Measurements from ENCODE around the gene LRRC18. TPM values are rescaled to one million over a fixed set of nuclear protein-coding genes. Genes with fewer than 3 reads are reported as not detected.

The LRRC18 gene
- total RNA-seq, 3 donors from 2014 or later: not detected

DNA sequence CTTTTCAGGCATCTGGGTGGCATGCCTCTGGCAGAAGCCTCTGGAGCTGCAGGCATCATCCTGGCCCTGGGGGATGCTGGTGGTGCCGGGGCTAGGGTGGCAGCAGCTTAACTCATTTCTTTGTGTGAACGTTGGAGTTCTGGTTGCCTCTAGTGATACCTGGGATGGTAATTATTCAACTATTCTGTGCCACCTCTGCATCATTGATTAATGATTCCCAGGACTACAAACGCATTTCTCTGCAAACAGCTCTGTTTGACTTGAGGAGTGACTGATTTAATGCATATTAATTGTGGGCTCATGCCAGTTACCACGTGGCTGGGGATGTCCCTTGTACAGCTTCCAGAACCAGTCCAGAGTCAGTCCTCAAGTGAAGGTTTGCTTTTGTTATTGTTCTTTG lies 55.9 kb downstream of the LRRC18 start:
- no peak overlapping the region for H3K4me3 ChIP-seq
- ATAC-seq (no peak), DNase-seq (no peak)
- H3K36me3 ChIP-seq (ENCODE audit: low read depth): no peaks in the 10 kb centered on the region
- H3K9me3 ChIP-seq: no peaks in the 10 kb centered on the region
- TF ChIP-seq, protein P1, sequence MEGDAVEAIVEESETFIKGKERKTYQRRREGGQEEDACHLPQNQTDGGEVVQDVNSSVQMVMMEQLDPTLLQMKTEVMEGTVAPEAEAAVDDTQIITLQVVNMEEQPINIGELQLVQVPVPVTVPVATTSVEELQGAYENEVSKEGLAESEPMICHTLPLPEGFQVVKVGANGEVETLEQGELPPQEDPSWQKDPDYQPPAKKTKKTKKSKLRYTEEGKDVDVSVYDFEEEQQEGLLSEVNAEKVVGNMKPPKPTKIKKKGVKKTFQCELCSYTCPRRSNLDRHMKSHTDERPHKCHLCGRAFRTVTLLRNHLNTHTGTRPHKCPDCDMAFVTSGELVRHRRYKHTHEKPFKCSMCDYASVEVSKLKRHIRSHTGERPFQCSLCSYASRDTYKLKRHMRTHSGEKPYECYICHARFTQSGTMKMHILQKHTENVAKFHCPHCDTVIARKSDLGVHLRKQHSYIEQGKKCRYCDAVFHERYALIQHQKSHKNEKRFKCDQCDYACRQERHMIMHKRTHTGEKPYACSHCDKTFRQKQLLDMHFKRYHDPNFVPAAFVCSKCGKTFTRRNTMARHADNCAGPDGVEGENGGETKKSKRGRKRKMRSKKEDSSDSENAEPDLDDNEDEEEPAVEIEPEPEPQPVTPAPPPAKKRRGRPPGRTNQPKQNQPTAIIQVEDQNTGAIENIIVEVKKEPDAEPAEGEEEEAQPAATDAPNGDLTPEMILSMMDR (IDR thresholded peaks at IDR 0.05): no peak
- no peaks in the 10 kb centered on the region for H3K4me1 ChIP-seq (ENCODE audit: low read depth)
- intact Hi-C loops (cut with DNase I, micrococcal nuclease): no loop called here

DNA sequence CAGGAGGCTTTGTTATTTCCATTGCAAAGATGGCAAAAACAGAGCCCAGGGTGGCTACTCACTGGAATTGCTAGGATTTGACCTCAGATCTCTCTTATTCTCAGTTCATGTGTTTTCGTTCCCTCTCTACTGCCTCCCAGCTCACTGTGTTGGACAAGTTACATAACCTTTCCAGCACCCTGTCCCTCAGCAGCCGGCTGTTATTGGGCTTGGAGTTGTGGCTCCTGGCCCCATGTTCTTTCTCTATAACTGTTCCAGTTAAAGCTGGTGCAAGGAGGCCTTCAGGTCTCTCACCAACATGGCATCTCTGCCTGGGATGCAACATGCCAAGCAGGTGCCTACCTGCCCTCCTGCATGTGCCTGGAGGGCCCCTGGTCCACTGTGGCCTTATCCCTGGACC lies 56.8 kb downstream of the LRRC18 start:
- Histone ChIP-seq H3K36me3 (ENCODE audit: low read depth) (no peaks in the 10 kb centered on the region), H3K9me3 (no peaks in the 10 kb centered on the region), H3K4me1 (ENCODE audit: low read depth) (no peaks in the 10 kb centered on the region), H3K4me3 (no peak overlapping the region)
- intact Hi-C loops (cut with DNase I, micrococcal nuclease): no loop called here
- DNase-seq (no peak), ATAC-seq (no peak)
- TF ChIP-seq, protein P1 (IDR thresholded peaks at IDR 0.05): no peak

DNA sequence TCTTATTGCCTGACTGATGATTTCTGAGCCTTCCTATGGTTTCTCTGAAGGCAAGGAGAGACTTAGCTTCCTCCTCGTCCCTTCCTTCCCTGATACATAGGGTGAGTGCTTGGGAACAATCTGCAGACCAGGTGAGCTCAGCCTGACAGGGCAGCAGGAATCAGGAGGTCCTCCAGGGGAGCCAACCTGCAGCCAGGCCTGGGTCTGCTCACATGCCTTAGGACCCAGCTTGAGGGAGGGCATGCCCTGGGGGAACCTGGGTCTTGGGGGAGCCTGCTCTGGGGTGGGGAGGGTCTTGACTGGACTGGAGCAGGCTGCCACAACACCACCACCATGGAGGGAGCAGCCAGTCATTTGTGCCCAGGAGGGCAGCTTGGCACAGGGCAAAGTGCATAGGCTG lies 57.7 kb downstream of the LRRC18 start:
- TF ChIP-seq, protein P1 (IDR thresholded peaks at IDR 0.05): no peak
- Histone ChIP-seq H3K36me3 (ENCODE audit: low read depth) (no peaks in the 10 kb centered on the region), H3K9me3 (no peaks in the 10 kb centered on the region), H3K4me3 (no peak overlapping the region), H3K4me1 (ENCODE audit: low read depth) (no peaks in the 10 kb centered on the region)
- DNase-seq (no peak), ATAC-seq (no peak)
- intact Hi-C loops (cut with DNase I, micrococcal nuclease): no loop called here

DNA sequence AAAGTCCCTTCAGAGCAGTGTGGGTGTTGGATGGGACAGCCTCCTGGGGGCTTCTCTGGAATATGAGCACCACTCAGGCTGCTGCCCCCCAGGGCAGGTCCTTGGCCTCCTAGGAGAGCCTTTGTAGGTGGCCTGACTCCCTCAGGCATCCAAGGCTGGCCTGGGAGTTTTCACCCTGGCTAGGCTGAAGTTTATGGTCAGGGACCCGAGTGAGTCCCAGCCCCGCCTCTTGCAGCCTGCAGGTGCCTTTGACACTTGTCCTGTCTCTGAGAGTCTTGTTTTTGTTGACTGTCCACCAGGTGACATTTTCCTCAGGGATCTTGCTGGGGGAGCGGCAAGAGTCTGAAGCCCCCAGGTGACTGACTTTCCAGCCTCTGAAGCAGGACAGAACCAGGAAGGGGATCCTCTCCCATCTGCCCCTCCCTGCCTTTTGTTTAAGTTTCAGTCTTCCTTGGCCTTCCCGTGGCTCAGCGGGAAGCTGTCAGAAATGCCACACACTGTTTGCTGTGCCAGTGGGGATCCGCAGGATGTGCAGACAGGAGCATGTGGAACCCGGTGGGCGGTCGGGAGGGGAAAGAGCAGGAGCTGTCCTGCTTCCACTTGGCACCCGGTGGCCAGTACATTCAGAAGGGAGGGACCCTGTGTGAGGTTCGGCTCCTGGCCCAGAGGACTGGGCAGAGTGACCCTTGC lies 59.5 kb downstream of the LRRC18 start:
- Histone ChIP-seq H3K4me1 (ENCODE audit: low read depth) (no peaks in the 10 kb centered on the region), H3K36me3 (ENCODE audit: low read depth) (no peaks in the 10 kb centered on the region), H3K4me3 (no peak overlapping the region), H3K9me3 (no peaks in the 10 kb centered on the region)
- ATAC-seq (no peak), DNase-seq (no peak)
- TF ChIP-seq, protein P1 (IDR thresholded peaks at IDR 0.05): no peak
- intact Hi-C loops (cut with DNase I, micrococcal nuclease): no loop called here

DNA sequence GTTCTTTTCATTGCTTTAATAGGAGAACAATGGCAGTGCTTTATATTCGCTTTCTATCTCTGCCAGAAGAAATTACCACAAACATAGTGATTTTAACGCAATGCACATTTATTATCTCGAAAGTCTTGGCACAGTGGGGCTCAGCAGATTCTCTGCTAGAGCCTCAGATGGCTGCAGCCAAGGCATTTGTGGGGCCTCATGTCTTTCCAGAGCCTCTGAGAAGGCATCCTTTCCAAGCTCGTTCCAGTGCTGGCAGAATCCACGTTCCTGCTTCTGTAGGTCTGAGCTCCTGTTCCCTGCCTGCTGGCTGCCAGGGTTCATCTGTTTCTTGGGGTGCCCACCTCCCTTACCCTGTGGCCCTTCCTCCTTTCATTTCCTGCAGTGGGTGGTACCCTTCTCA lies 60.2 kb downstream of the LRRC18 start:
- ATAC-seq: no peak
- no peaks in the 10 kb centered on the region for H3K4me1 ChIP-seq (ENCODE audit: low read depth)
- no peak for DNase-seq
- no peaks in the 10 kb centered on the region for H3K36me3 ChIP-seq (ENCODE audit: low read depth)
- no peak overlapping the region for H3K4me3 ChIP-seq
- H3K9me3 ChIP-seq: no peaks in the 10 kb centered on the region
- intact Hi-C loops (cut with DNase I, micrococcal nuclease): no loop called here
- TF ChIP-seq, protein P1 (IDR thresholded peaks at IDR 0.05): no peak

DNA sequence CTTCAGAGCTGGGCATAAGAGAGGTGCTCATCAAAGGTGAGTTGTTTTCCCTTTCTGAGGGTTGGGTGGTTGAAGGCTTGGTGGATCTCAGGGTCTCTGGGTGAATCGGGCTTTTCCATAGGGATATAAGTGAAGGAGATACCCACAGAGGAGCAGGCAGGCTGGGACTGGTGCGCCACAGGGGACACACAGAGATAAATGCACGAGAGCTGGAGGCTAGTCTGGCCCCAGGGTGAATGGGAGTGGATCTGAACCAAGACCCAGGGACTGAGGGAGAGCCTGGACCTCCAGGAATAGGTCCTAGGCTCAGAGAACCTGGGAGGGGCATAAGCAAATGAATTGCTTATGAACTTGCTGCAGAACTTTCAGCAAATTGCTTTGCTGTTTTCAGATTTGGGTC lies 61.5 kb downstream of the LRRC18 start:
- ATAC-seq (no peak), DNase-seq (no peak)
- intact Hi-C loops (cut with DNase I, micrococcal nuclease): no loop called here
- Histone ChIP-seq H3K4me1 (ENCODE audit: low read depth) (no peaks in the 10 kb centered on the region), H3K4me3 (no peak overlapping the region), H3K9me3 (no peaks in the 10 kb centered on the region), H3K36me3 (ENCODE audit: low read depth) (no peaks in the 10 kb centered on the region)
- TF ChIP-seq, protein P1 (IDR thresholded peaks at IDR 0.05): no peak
